PC-9 (cell line): ENCODE results near the gene SH3RF1. TPM values are rescaled to one million over a fixed set of nuclear protein-coding genes. Genes with fewer than 3 reads are reported as not detected.

Source experiments
- BruUV-seq: library from RNA; stranded (reverse); fragments of 400-500 nt; replicated peaks from 2 replicates; lab custom pipeline; 2021; lab: Mats Ljungman, UMichigan
- CTCF ChIA-PET: fragments of 300-600 bp; sonication (Branson Sonifier 250); formaldehyde crosslinking; loops from one replicate; lab custom pipeline; 2022; ENCODE audit warnings: antibody characterized with exemption; lab: Charles Lee
- POLR2A ChIA-PET: fragments of 300-600 bp; sonication (Branson Sonifier 250); formaldehyde crosslinking; loops from one replicate; lab custom pipeline; 2022; ENCODE audit warnings: antibody characterized with exemption; ENCODE audit not compliant: unreplicated experiment; lab: Charles Lee
- DNase-seq, 2 experiments: peaks; one replicate each; pipeline versions ENCODE4 v3.0.0 to v3.0.0-alpha.2; 2015 to 2022; ENCODE audit warnings: mixed read lengths in 1 of 2
- H2AFZ ChIP-seq: fragments of 200-600 bp; sonication (generic); 2 replicates; pipeline ENCODE4 v1.8.1; 2017; ENCODE audit warnings: antibody characterized with exemption
- H3F3A ChIP-seq: fragments of 200-600 bp; sonication (generic); 2 replicates; pipeline ENCODE4 v1.8.1; 2017; ENCODE audit warnings: antibody characterized with exemption, mild to moderate bottlenecking, low read depth; ENCODE audit not compliant: insufficient read depth
- H3K27ac ChIP-seq: fragments of 200-600 bp; sonication (generic); 2 replicates; pipeline ENCODE4 v1.6.1; 2016; ENCODE audit warnings: mixed run types
- H3K27me3 ChIP-seq: fragments of 200-600 bp; sonication (generic); 2 replicates; pipeline ENCODE4 v1.6.1; 2016; ENCODE audit warnings: low read depth, mixed run types; ENCODE audit not compliant: insufficient read depth
- H3K36me3 ChIP-seq: fragments of 200-600 bp; sonication (generic); 2 replicates; pipeline ENCODE4 v1.6.1; 2016; ENCODE audit warnings: low read depth, mixed run types
- H3K4me1 ChIP-seq: fragments of 200-600 bp; sonication (generic); replicated peaks from 2 replicates; pipeline ENCODE4 v1.6.1; 2016; ENCODE audit warnings: mixed run types; ENCODE audit not compliant: insufficient read depth
- H3K4me2 ChIP-seq: fragments of 200-600 bp; sonication (generic); 2 replicates; pipeline ENCODE4 v1.6.1; 2017; ENCODE audit warnings: mixed run types
- H3K4me3 ChIP-seq: fragments of 200-600 bp; sonication (generic); 2 replicates; pipeline ENCODE4 v1.6.1; 2016; ENCODE audit warnings: mixed run types
- H3K79me2 ChIP-seq: fragments of 200-600 bp; sonication (generic); 2 replicates; pipeline ENCODE4 v1.6.1; 2017; ENCODE audit warnings: low read depth, mixed run types
- H3K9me2 ChIP-seq: fragments of 200-600 bp; sonication (generic); 2 replicates; pipeline ENCODE4 v1.8.1; 2017; ENCODE audit warnings: mild to moderate bottlenecking; ENCODE audit not compliant: insufficient read depth
- H3K9me3 ChIP-seq: fragments of 200-600 bp; sonication (generic); 2 replicates; pipeline ENCODE4 v1.8.1; 2016; ENCODE audit warnings: low read depth; ENCODE audit not compliant: insufficient read depth
- H4K20me1 ChIP-seq: fragments of 200-600 bp; sonication (generic); 2 replicates; pipeline ENCODE4 v1.8.1; 2017; ENCODE audit not compliant: insufficient read depth
- EZH2 ChIP-seq: fragments of 200-600 bp; sonication (generic); IDR thresholded peaks from 2 replicates; pipeline ENCODE4 v1.8.0; 2017; ENCODE audit warnings: antibody characterized with exemption, low read depth
- intact Hi-C: fragments of 100-400 bp; cut with micrococcal nuclease; formaldehyde crosslinking; loops from one replicate; pipeline ENCODE4 v1.10.0; 2022; ENCODE audit not compliant: unreplicated experiment
- total RNA-seq: library from RNA; stranded (reverse); gene quantifications from 2 replicates; pipeline ENCODE4 v1.2.3, GENCODE V29; 2021
- TF ChIP-seq, protein P1 (sequence below): fragments of 200-600 bp; sonication (generic); conservative IDR thresholded peaks from 2 replicates; pipeline ENCODE4 v1.6.1; 2017; ENCODE audit warnings: mixed run types, antibody characterized with exemption, mild to moderate bottlenecking, moderate library complexity

The SH3RF1 gene
- total RNA-seq, 1 experiment from 2014 or later = 26.4 TPM

- 0 out of 2 replicates have a peak, but pooled peaks cover 3% of the 10 kb centered on the region for H3K36me3 ChIP-seq
- no peaks in the 10 kb centered on the region for H3K9me2 ChIP-seq
- intact Hi-C loops = no loop called here
- H3K4me2 ChIP-seq = no peak overlapping the region
- TF ChIP-seq, protein P1, sequence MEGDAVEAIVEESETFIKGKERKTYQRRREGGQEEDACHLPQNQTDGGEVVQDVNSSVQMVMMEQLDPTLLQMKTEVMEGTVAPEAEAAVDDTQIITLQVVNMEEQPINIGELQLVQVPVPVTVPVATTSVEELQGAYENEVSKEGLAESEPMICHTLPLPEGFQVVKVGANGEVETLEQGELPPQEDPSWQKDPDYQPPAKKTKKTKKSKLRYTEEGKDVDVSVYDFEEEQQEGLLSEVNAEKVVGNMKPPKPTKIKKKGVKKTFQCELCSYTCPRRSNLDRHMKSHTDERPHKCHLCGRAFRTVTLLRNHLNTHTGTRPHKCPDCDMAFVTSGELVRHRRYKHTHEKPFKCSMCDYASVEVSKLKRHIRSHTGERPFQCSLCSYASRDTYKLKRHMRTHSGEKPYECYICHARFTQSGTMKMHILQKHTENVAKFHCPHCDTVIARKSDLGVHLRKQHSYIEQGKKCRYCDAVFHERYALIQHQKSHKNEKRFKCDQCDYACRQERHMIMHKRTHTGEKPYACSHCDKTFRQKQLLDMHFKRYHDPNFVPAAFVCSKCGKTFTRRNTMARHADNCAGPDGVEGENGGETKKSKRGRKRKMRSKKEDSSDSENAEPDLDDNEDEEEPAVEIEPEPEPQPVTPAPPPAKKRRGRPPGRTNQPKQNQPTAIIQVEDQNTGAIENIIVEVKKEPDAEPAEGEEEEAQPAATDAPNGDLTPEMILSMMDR = no peak
- no peak for TF ChIP-seq EZH2
- H3K9me3 ChIP-seq = no peaks in the 10 kb centered on the region
- peaks cover 10% of the 10 kb centered on the region for H3K4me1 ChIP-seq
- ChIA-PET POLR2A (no interaction called here), CTCF (no interaction called here)
- no peaks in the 10 kb centered on the region for H4K20me1 ChIP-seq
- DNase-seq = no peak
- peaks cover 4% of the 10 kb centered on the region; the same call in 1 of the 2 replicates for H3K79me2 ChIP-seq
- no peaks in the 10 kb centered on the region for H3F3A ChIP-seq
- H2AFZ ChIP-seq = no peak overlapping the region
- H3K27me3 ChIP-seq = no peaks in the 10 kb centered on the region
- H3K4me3 ChIP-seq = no peak overlapping the region
- H3K27ac ChIP-seq = no peak overlapping the region
- BruUV-seq = no TSS peak
Measured at GRCh38 chr4:169158046-169158445, 112.7 kb downstream of the SH3RF1 start.

GRCh38 chr4:169156392-169156791 is 114.4 kb downstream of the SH3RF1 start:
- POLR2A ChIA-PET = no interaction called here
- Histone ChIP-seq H3K27ac (no peak overlapping the region), H2AFZ (no peak overlapping the region), H3K9me3 (no peaks in the 10 kb centered on the region), H3K4me2 (no peak overlapping the region), H3K27me3 (no peaks in the 10 kb centered on the region), H3K36me3 (0 out of 2 replicates have a peak, but pooled peaks cover 3% of the 10 kb centered on the region), H3K4me1 (peaks cover 10% of the 10 kb centered on the region), H4K20me1 (no peaks in the 10 kb centered on the region), H3F3A (no peaks in the 10 kb centered on the region), H3K4me3 (no peak overlapping the region), H3K9me2 (no peaks in the 10 kb centered on the region), H3K79me2 (peaks cover 4% of the 10 kb centered on the region; the same call in 1 of the 2 replicates)
- intact Hi-C loops = no loop called here
- TF ChIP-seq, protein P1 = no peak
- TF ChIP-seq EZH2 = no peak
- BruUV-seq = no TSS peak
- CTCF ChIA-PET = no interaction called here
- DNase-seq = no peak

GRCh38 chr4:169154121-169154520 is 116.6 kb downstream of the SH3RF1 start:
- Histone ChIP-seq H3K27me3 (no peaks in the 10 kb centered on the region), H3K9me2 (no peaks in the 10 kb centered on the region), H3K9me3 (no peaks in the 10 kb centered on the region), H3K36me3 (0 out of 2 replicates have a peak, but pooled peaks cover 3% of the 10 kb centered on the region), H3K27ac (no peak overlapping the region), H3K4me2 (no peak overlapping the region), H3K79me2 (peaks cover 4% of the 10 kb centered on the region; the same call in 1 of the 2 replicates), H4K20me1 (no peaks in the 10 kb centered on the region), H2AFZ (no peak overlapping the region), H3K4me3 (no peak overlapping the region), H3F3A (no peaks in the 10 kb centered on the region; the same call in 1 of the 2 replicates), H3K4me1 (no peaks in the 10 kb centered on the region)
- no peak for TF ChIP-seq EZH2
- TF ChIP-seq, protein P1 = no peak
- no peak for DNase-seq
- intact Hi-C loops = no loop called here
- ChIA-PET POLR2A (no interaction called here), CTCF (no interaction called here)
- BruUV-seq = no TSS peak
